GM23338 (cell line): Measurements from ENCODE around the gene ANTKMT. TPM values are rescaled to one million over a fixed set of nuclear protein-coding genes. Genes with fewer than 3 reads are reported as not detected.

Experiments used
- ATAC-seq: fragments of 200-7000 bp; cut with Tn5 transposase; 3 replicates; pipeline ENCODE4 v1.9.1; 2020
- DNase-seq: peaks from one replicate; pipeline ENCODE4 v3.0.0-alpha.2; 2015; ENCODE audit warnings: low spot score
- H2AFZ ChIP-seq: fragments of 200-600 bp; sonication (generic); 2 replicates; pipeline ENCODE4 v1.8.0; 2016; ENCODE audit warnings: antibody characterized with exemption, mild to moderate bottlenecking, moderate library complexity
- H3F3A ChIP-seq: fragments of 200-600 bp; sonication (generic); replicated peaks from 2 replicates; pipeline ENCODE4 v1.8.0; 2017; ENCODE audit warnings: antibody characterized with exemption, mixed run types, low read depth
- H3K27ac ChIP-seq: fragments of 200-600 bp; sonication (generic); 2 replicates; pipeline ENCODE4 v1.6.1; 2016; ENCODE audit warnings: low read depth
- H3K27me3 ChIP-seq: fragments of 200-600 bp; sonication (generic); 2 replicates; pipeline ENCODE4 v1.8.0; 2016; ENCODE audit warnings: mild to moderate bottlenecking, mixed run types, moderate library complexity; ENCODE audit not compliant: insufficient read depth
- H3K36me3 ChIP-seq: fragments of 200-600 bp; sonication (generic); 2 replicates; pipeline ENCODE4 v1.8.0; 2016; ENCODE audit warnings: mild to moderate bottlenecking; ENCODE audit not compliant: insufficient read depth
- H3K4me1 ChIP-seq: fragments of 200-600 bp; sonication (generic); 2 replicates; pipeline ENCODE4 v1.8.0; 2016; ENCODE audit warnings: mild to moderate bottlenecking, moderate library complexity; ENCODE audit not compliant: insufficient read depth
- H3K4me2 ChIP-seq: fragments of 200-600 bp; sonication (generic); 2 replicates; pipeline ENCODE4 v1.7.1; 2017; ENCODE audit warnings: mixed run types
- H3K4me3 ChIP-seq: fragments of 200-600 bp; sonication (generic); 2 replicates; pipeline ENCODE4 v1.6.1; 2016; ENCODE audit warnings: mixed run types
- H3K79me2 ChIP-seq: fragments of 200-600 bp; sonication (generic); replicated peaks from 2 replicates; pipeline ENCODE4 v1.8.0; 2017; ENCODE audit warnings: mild to moderate bottlenecking; ENCODE audit not compliant: insufficient read depth
- H3K9me2 ChIP-seq: fragments of 200-600 bp; sonication (generic); 2 replicates; pipeline ENCODE4 v1.8.0; 2017; ENCODE audit not compliant: insufficient read depth
- H4K20me1 ChIP-seq: fragments of 200-600 bp; sonication (generic); replicated peaks from 2 replicates; pipeline ENCODE4 v1.8.0; 2017; ENCODE audit warnings: mild to moderate bottlenecking; ENCODE audit not compliant: insufficient read depth
- H3K27ac Mint-ChIP-seq: 2 replicates; pipeline ENCODE4 v1.8.0; 2020; ENCODE audit warnings: inconsistent platforms, mild to moderate bottlenecking, moderate library complexity, mixed read lengths
- H3K27me3 Mint-ChIP-seq: 3 replicates; pipeline ENCODE4 v1.8.0; 2022; ENCODE audit warnings: low read depth, mild to moderate bottlenecking, moderate library complexity, mixed read lengths, inconsistent platforms; ENCODE audit not compliant: insufficient read depth, poor library complexity
- H3K36me3 Mint-ChIP-seq: 3 replicates; pipeline ENCODE4 v1.8.0; 2021; ENCODE audit warnings: low read depth, mild to moderate bottlenecking, inconsistent platforms, moderate library complexity, mixed read lengths
- H3K4me1 Mint-ChIP-seq: 3 replicates; pipeline ENCODE4 v1.8.0; 2020; ENCODE audit warnings: mild to moderate bottlenecking, inconsistent platforms, mixed read lengths
- H3K4me3 Mint-ChIP-seq: 3 replicates; pipeline ENCODE4 v1.8.0; 2021; ENCODE audit warnings: moderate library complexity, mild to moderate bottlenecking, inconsistent platforms, mixed read lengths
- H3K9me3 Mint-ChIP-seq: 3 replicates; pipeline ENCODE4 v1.8.0; 2020; ENCODE audit warnings: moderate library complexity, mild to moderate bottlenecking, inconsistent platforms, mixed read lengths
- CREB1 ChIP-seq: fragments of 250-450 bp; sonication (Bioruptor Pico); IDR thresholded peaks from 2 replicates; pipeline ENCODE4 v1.5.0; 2020; ENCODE audit warnings: low read depth, mild to moderate bottlenecking, moderate library complexity
- EZH2 ChIP-seq: fragments of 200-600 bp; sonication (generic); IDR thresholded peaks from one replicate; pipeline ENCODE4 v1.8.0; 2017; ENCODE audit warnings: antibody characterized with exemption, mild to moderate bottlenecking, low read depth; ENCODE audit not compliant: unreplicated experiment
- EZH2phosphoT487 ChIP-seq: fragments of 200-600 bp; sonication (generic); IDR thresholded peaks from one replicate; pipeline ENCODE4 v1.8.1; 2018; ENCODE audit warnings: antibody characterized with exemption; ENCODE audit not compliant: unreplicated experiment
- JUNB ChIP-seq: IDR thresholded peaks from one replicate; pipeline ENCODE4 v1.6.1; 2016; ENCODE audit warnings: antibody characterized with exemption; ENCODE audit not compliant: unreplicated experiment
- NANOG ChIP-seq: IDR thresholded peaks from 2 replicates; pipeline ENCODE4 v1.6.1; 2016; ENCODE audit warnings: antibody characterized with exemption, borderline replicate concordance
- POLR2AphosphoS5 ChIP-seq: IDR thresholded peaks from 2 replicates; pipeline ENCODE4 v1.6.1; 2016; ENCODE audit warnings: antibody characterized with exemption, low read depth
- STAT1 ChIP-seq: IDR thresholded peaks from one replicate; pipeline ENCODE4 v1.6.1; 2016; ENCODE audit warnings: antibody characterized with exemption; ENCODE audit not compliant: unreplicated experiment
- ZNF114 ChIP-seq: fragments of 250-450 bp; sonication (Bioruptor Pico); IDR thresholded peaks from 2 replicates; pipeline ENCODE4 v1.5.0; 2020; ENCODE audit warnings: mild to moderate bottlenecking, moderate library complexity
- ZNF331 ChIP-seq: fragments of 250-450 bp; sonication (Bioruptor Pico); IDR thresholded peaks from 2 replicates; pipeline ENCODE4 v1.5.0; 2020; ENCODE audit warnings: low read depth, mild to moderate bottlenecking, moderate library complexity
- polyA plus RNA-seq: library from polyadenylated mRNA; unstranded; fragments of >200 nt; fragmentation: Nextera tagmentation; extraction: Ambion mirVana; gene quantifications from 2 replicates; pipeline ENCODE4 v1.2.1, GENCODE V29; 2016
- total RNA-seq: library from RNA; depleted of rRNA; stranded (reverse); fragments of >200 nt; shearing (Covaris generic); gene quantifications from 2 replicates; pipeline ENCODE4 v1.2.3, GENCODE V29; 2014
- TF ChIP-seq, protein P1 (sequence below): IDR thresholded peaks from one replicate; pipeline ENCODE4 v1.6.1; 2018; ENCODE audit warnings: antibody characterized with exemption; ENCODE audit not compliant: unreplicated experiment
- TF ChIP-seq, protein P2 (sequence below): fragments of 250-450 bp; sonication (Bioruptor Pico); IDR thresholded peaks from 2 replicates; pipeline ENCODE4 v1.5.0; 2020; ENCODE audit warnings: mild to moderate bottlenecking, moderate library complexity
- TF ChIP-seq, protein P3 (sequence below): IDR thresholded peaks from 2 replicates; pipeline ENCODE4 v1.6.1; 2016; ENCODE audit warnings: antibody characterized with exemption
- TF ChIP-seq, protein P4 (sequence below), 2 experiments: fragments of 200-600 bp in 1 of 2; sonication (generic) in 1 of 2; conservative IDR thresholded peaks; 2 replicates each; pipeline versions ENCODE4 v1.5.1 to v1.6.1; 2016 to 2017; ENCODE audit warnings: antibody characterized with exemption in 2 of 2, low read depth in 2 of 2, mild to moderate bottlenecking in 2 of 2, moderate library complexity in 1 of 2

Gene ANTKMT
- total and polyA plus RNA-seq, 2 experiments from 2014 or later, result 23.8 to 37.2 TPM

DNA sequence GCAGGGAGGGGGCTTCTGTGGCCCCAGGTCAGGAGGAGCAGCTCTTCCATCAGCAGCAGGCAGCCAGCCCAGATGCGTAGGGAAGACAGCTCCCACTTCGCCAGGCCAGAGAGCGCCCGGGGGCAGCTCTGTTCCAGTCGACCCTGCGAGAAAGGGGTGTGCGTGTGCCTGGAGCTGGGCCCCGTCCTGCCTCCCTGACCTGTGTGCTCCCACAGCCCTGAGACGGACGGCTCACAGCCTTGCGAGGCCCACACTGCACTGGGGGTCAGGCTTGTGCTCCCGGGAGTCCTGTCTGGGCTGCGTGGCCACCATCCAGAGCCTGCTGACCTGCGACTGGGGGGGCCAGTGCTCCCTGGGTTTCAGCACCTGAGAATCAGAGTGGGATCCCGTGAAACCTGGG, 39.1 kb downstream of the ANTKMT start:
- H2AFZ ChIP-seq, result no peak overlapping the region
- no peaks in the 10 kb centered on the region for H3K27me3 ChIP-seq
- TF ChIP-seq POLR2AphosphoS5 (no peak), NANOG (no peak), ZNF114 (CRISPR knock-in tag) (no peak), STAT1 (no peak), JUNB (no peak), EZH2 (no peak), ZNF331 (CRISPR knock-in tag) (no peak), EZH2phosphoT487 (no peak), CREB1 (no peak)
- TF ChIP-seq, protein P1, sequence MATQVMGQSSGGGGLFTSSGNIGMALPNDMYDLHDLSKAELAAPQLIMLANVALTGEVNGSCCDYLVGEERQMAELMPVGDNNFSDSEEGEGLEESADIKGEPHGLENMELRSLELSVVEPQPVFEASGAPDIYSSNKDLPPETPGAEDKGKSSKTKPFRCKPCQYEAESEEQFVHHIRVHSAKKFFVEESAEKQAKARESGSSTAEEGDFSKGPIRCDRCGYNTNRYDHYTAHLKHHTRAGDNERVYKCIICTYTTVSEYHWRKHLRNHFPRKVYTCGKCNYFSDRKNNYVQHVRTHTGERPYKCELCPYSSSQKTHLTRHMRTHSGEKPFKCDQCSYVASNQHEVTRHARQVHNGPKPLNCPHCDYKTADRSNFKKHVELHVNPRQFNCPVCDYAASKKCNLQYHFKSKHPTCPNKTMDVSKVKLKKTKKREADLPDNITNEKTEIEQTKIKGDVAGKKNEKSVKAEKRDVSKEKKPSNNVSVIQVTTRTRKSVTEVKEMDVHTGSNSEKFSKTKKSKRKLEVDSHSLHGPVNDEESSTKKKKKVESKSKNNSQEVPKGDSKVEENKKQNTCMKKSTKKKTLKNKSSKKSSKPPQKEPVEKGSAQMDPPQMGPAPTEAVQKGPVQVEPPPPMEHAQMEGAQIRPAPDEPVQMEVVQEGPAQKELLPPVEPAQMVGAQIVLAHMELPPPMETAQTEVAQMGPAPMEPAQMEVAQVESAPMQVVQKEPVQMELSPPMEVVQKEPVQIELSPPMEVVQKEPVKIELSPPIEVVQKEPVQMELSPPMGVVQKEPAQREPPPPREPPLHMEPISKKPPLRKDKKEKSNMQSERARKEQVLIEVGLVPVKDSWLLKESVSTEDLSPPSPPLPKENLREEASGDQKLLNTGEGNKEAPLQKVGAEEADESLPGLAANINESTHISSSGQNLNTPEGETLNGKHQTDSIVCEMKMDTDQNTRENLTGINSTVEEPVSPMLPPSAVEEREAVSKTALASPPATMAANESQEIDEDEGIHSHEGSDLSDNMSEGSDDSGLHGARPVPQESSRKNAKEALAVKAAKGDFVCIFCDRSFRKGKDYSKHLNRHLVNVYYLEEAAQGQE, result no peak
- TF ChIP-seq, protein P2, sequence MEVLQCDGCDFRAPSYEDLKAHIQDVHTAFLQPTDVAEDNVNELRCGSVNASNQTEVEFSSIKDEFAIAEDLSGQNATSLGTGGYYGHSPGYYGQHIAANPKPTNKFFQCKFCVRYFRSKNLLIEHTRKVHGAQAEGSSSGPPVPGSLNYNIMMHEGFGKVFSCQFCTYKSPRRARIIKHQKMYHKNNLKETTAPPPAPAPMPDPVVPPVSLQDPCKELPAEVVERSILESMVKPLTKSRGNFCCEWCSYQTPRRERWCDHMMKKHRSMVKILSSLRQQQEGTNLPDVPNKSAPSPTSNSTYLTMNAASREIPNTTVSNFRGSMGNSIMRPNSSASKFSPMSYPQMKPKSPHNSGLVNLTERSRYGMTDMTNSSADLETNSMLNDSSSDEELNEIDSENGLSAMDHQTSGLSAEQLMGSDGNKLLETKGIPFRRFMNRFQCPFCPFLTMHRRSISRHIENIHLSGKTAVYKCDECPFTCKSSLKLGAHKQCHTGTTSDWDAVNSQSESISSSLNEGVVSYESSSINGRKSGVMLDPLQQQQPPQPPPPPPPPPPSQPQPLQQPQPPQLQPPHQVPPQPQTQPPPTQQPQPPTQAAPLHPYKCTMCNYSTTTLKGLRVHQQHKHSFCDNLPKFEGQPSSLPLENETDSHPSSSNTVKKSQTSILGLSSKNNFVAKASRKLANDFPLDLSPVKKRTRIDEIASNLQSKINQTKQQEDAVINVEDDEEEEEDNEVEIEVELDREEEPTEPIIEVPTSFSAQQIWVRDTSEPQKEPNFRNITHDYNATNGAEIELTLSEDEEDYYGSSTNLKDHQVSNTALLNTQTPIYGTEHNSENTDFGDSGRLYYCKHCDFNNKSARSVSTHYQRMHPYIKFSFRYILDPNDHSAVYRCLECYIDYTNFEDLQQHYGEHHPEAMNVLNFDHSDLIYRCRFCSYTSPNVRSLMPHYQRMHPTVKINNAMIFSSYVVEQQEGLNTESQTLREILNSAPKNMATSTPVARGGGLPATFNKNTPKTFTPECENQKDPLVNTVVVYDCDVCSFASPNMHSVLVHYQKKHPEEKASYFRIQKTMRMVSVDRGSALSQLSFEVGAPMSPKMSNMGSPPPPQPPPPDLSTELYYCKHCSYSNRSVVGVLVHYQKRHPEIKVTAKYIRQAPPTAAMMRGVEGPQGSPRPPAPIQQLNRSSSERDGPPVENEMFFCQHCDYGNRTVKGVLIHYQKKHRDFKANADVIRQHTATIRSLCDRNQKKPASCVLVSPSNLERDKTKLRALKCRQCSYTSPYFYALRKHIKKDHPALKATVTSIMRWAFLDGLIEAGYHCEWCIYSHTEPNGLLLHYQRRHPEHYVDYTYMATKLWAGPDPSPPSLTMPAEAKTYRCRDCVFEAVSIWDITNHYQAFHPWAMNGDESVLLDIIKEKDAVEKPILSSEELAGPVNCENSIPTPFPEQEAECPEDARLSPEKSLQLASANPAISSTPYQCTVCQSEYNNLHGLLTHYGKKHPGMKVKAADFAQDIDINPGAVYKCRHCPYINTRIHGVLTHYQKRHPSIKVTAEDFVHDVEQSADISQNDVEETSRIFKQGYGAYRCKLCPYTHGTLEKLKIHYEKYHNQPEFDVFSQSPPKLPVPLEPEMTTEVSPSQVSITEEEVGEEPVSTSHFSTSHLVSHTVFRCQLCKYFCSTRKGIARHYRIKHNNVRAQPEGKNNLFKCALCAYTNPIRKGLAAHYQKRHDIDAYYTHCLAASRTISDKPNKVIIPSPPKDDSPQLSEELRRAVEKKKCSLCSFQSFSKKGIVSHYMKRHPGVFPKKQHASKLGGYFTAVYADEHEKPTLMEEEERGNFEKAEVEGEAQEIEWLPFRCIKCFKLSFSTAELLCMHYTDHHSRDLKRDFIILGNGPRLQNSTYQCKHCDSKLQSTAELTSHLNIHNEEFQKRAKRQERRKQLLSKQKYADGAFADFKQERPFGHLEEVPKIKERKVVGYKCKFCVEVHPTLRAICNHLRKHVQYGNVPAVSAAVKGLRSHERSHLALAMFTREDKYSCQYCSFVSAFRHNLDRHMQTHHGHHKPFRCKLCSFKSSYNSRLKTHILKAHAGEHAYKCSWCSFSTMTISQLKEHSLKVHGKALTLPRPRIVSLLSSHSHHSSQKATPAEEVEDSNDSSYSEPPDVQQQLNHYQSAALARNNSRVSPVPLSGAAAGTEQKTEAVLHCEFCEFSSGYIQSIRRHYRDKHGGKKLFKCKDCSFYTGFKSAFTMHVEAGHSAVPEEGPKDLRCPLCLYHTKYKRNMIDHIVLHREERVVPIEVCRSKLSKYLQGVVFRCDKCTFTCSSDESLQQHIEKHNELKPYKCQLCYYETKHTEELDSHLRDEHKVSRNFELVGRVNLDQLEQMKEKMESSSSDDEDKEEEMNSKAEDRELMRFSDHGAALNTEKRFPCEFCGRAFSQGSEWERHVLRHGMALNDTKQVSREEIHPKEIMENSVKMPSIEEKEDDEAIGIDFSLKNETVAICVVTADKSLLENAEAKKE (CRISPR knock-in tag), result no peak
- TF ChIP-seq, protein P3, sequence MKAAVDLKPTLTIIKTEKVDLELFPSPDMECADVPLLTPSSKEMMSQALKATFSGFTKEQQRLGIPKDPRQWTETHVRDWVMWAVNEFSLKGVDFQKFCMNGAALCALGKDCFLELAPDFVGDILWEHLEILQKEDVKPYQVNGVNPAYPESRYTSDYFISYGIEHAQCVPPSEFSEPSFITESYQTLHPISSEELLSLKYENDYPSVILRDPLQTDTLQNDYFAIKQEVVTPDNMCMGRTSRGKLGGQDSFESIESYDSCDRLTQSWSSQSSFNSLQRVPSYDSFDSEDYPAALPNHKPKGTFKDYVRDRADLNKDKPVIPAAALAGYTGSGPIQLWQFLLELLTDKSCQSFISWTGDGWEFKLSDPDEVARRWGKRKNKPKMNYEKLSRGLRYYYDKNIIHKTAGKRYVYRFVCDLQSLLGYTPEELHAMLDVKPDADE, result no peak
- TF ChIP-seq, protein P4, sequence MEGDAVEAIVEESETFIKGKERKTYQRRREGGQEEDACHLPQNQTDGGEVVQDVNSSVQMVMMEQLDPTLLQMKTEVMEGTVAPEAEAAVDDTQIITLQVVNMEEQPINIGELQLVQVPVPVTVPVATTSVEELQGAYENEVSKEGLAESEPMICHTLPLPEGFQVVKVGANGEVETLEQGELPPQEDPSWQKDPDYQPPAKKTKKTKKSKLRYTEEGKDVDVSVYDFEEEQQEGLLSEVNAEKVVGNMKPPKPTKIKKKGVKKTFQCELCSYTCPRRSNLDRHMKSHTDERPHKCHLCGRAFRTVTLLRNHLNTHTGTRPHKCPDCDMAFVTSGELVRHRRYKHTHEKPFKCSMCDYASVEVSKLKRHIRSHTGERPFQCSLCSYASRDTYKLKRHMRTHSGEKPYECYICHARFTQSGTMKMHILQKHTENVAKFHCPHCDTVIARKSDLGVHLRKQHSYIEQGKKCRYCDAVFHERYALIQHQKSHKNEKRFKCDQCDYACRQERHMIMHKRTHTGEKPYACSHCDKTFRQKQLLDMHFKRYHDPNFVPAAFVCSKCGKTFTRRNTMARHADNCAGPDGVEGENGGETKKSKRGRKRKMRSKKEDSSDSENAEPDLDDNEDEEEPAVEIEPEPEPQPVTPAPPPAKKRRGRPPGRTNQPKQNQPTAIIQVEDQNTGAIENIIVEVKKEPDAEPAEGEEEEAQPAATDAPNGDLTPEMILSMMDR (conservative IDR thresholded peaks at IDR 0.05; ENCODE audit: low read depth in 2 of 2), result no peak
- no peaks in the 10 kb centered on the region for H3K36me3 ChIP-seq
- H3K4me3 ChIP-seq, result no peak overlapping the region
- H3K9me2 ChIP-seq, result no peaks in the 10 kb centered on the region
- H3K4me1 ChIP-seq, result no peaks in the 10 kb centered on the region
- Mint-ChIP-seq H3K4me3 (no peak overlapping the region), H3K4me1 (no peaks in the 10 kb centered on the region; the same call in 1 of the 3 replicates), H3K36me3 (no peaks in the 10 kb centered on the region), H3K9me3 (no peaks in the 10 kb centered on the region; the same call in 1 of the 3 replicates), H3K27me3 (peaks cover 10% of the 10 kb centered on the region), H3K27ac (no peak overlapping the region; the same call in 1 of the 2 replicates)
- H3F3A ChIP-seq, result no peaks in the 10 kb centered on the region
- ATAC-seq, result no peak
- no peak for DNase-seq
- no peaks in the 10 kb centered on the region for H3K79me2 ChIP-seq
- no peak overlapping the region for H3K27ac ChIP-seq
- no peak overlapping the region for H3K4me2 ChIP-seq
- no peaks in the 10 kb centered on the region for H4K20me1 ChIP-seq
